Neutrophil (primary cell): ENCODE data around the gene TWIST2.

Experiments
- H3K27ac ChIP-seq: fragments of 200-600 bp; sonication (generic); 2 replicates; pipeline ENCODE4 v1.5.1; 2016; ENCODE audit warnings: mild to moderate bottlenecking, moderate library complexity
- H3K27me3 ChIP-seq: fragments of 200-600 bp; sonication (generic); 2 replicates; pipeline ENCODE4 v1.6.0; 2016; ENCODE audit warnings: mild to moderate bottlenecking
- H3K36me3 ChIP-seq: fragments of 200-600 bp; sonication (generic); 2 replicates; pipeline ENCODE4 v1.5.1; 2017
- H3K4me1 ChIP-seq, 2 experiments: fragments of 200-600 bp in 1 of 2; sonication (generic) in 1 of 2; 1 replicate in 1 of 2; 2 replicates in 1 of 2; pipeline versions ENCODE4 v1.5.1 to v1.6.1; 2013 to 2016; ENCODE audit warnings: low read depth in 1 of 2, low read length in 1 of 2, mild to moderate bottlenecking in 1 of 2, moderate library complexity in 1 of 2; ENCODE audit not compliant: control insufficient read depth in 1 of 2, insufficient read depth in 1 of 2
- H3K4me3 ChIP-seq, 2 experiments: fragments of 200-600 bp in 1 of 2; sonication (generic) in 1 of 2; 1 replicate in 1 of 2; 2 replicates in 1 of 2; pipeline ENCODE4 v1.5.1; 2013 to 2016; ENCODE audit warnings: low read depth in 1 of 2, low read length in 1 of 2, mild to moderate bottlenecking in 1 of 2, moderate library complexity in 1 of 2
- H3K9me3 ChIP-seq: fragments of 200-600 bp; sonication (generic); 2 replicates; pipeline ENCODE4 v1.5.1; 2016
- CTCF ChIP-seq: fragments of 200-600 bp; sonication (generic); IDR thresholded peaks from 2 replicates; pipeline ENCODE4 v1.5.1; 2016; ENCODE audit warnings: antibody characterized with exemption

The TWIST2 gene

GRCh38 chr2:238873841-238874240 lies 26.0 kb downstream of the TWIST2 start:
- no peaks in the 10 kb centered on the region for H3K4me1 ChIP-seq
- H3K4me3 ChIP-seq: no peak overlapping the region
- peaks cover 12% of the 10 kb centered on the region for H3K27me3 ChIP-seq

GRCh38 chr2:238874330-238875050 lies 26.6 kb downstream of the TWIST2 start:
- no peak for TF ChIP-seq CTCF
- Histone ChIP-seq H3K36me3 (no peaks in the 10 kb centered on the region), H3K4me1 (no peaks in the 10 kb centered on the region), H3K9me3 (no peaks in the 10 kb centered on the region), H3K4me3 (no peak overlapping the region), H3K27ac (no peak overlapping the region), H3K27me3 (peaks cover 14% of the 10 kb centered on the region)

More at GRCh38 chr2:238873841-238874240, 26.0 kb downstream of the TWIST2 start:
- H3K27ac ChIP-seq: no peak overlapping the region
- no peaks in the 10 kb centered on the region for H3K9me3 ChIP-seq
- no peaks in the 10 kb centered on the region for H3K36me3 ChIP-seq
- no peak for TF ChIP-seq CTCF

GRCh38 chr2:238875101-238875470 lies 27.2 kb downstream of the TWIST2 start:
- Histone ChIP-seq H3K4me1 (no peaks in the 10 kb centered on the region), H3K27ac (no peak overlapping the region), H3K9me3 (no peaks in the 10 kb centered on the region), H3K36me3 (no peaks in the 10 kb centered on the region), H3K27me3 (peaks cover 14% of the 10 kb centered on the region), H3K4me3 (no peak overlapping the region)
- TF ChIP-seq CTCF: no peak

- no peaks in the 10 kb centered on the region for H3K9me3 ChIP-seq
- TF ChIP-seq CTCF: no peak
- no peaks in the 10 kb centered on the region for H3K36me3 ChIP-seq
- H3K27ac ChIP-seq: no peak overlapping the region
- H3K4me1 ChIP-seq: no peaks in the 10 kb centered on the region
- H3K4me3 ChIP-seq: no peak overlapping the region
- peaks cover 14% of the 10 kb centered on the region for H3K27me3 ChIP-seq
These were observed 27.8 kb downstream of the TWIST2 start for GRCh38 chr2:238875471-238876231.

GRCh38 chr2:238876232-238876630 lies 28.3 kb downstream of the TWIST2 start:
- Histone ChIP-seq H3K4me3 (no peak overlapping the region), H3K4me1 (no peaks in the 10 kb centered on the region), H3K9me3 (no peaks in the 10 kb centered on the region), H3K27me3 (peaks cover 14% of the 10 kb centered on the region), H3K27ac (no peak overlapping the region), H3K36me3 (no peaks in the 10 kb centered on the region)
- no peak for TF ChIP-seq CTCF
